Activated CD8-positive, alpha-beta memory T cell treated with anti-CD3 and anti-CD28 coated beads for 1 hour (primary cell): ENCODE results near the gene ZC3H12C.

Experiments
- DNase-seq, 2 donors: peaks; one replicate each; pipeline ENCODE4 v3.0.0-alpha.2; 2020; ENCODE audit warnings: low read depth in 1 of 2; ENCODE audit errors: extremely low read depth in 1 of 2

ZC3H12C gene

GRCh38 chr11:110147962-110148709 lies 54.9 kb downstream of the ZC3H12C start:
- no peak for DNase-seq

DNA sequence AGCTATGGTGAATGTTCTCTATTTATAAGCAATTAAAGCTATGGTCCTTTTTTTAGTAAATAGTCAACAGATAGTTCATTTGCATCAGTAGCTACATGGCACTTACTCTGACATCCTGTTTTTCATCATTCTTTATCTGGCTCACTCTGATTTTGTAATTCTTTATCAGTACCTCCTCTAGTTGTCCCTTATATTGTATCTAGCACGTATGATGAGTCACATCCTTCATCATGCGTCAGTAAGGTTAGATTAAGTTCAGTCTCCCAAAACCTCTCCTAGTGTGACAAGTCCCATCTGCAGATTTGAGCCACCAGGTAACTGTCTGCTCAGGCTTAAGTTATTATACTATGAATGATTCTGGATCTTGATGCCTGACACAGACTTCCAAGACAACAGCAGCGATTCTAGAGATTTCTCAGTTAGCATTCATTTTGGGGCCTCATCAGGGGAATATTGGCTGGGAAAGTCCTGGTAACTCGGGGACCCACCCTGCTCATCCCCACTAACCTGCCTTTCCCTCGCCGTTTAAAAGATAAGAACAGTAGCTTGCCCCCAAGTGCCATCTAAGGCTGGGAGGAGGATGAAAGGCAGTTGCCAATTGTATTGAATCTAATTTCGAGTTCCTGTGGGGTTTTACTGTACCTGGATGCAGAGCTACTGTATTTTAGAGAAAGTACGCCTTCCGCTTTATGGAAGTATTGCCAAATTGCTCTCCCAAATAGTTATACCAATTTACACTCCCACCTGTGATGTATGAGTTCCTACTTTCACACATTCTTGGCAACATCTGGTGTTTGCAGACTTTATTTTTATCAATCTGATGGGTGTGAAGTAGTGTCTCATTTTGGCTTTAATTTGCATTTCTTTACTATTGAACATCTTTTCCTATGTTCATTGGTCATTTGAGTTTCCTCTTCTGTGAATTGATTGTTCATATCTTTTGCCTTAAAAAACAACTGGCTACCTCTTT lies 55.9 kb downstream of the ZC3H12C start:
- no peak for DNase-seq

GRCh38 chr11:110152199-110152598 lies 59.0 kb downstream of the ZC3H12C start:
- no peak for DNase-seq

GRCh38 chr11:110153474-110153873 lies 60.3 kb downstream of the ZC3H12C start:
- no peak for DNase-seq

DNA sequence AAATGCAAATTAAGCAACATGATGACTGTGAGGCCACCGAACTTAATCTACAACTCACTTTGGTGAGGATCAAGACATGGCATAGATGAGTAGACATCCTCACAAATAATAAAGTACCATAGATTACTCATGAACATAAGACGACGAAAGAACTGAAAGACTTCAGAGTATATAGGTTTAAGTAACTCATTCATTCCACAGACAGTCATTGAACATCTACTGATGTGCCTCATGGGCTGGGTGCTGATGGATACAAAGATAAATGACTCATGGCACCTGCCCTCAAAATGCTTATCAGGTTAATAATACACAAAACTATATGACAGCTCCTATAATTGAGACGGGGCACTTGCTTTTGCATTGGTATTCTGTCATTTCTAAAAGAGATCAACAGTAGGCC lies 63.3 kb downstream of the ZC3H12C start:
- DNase-seq: no peak

DNA sequence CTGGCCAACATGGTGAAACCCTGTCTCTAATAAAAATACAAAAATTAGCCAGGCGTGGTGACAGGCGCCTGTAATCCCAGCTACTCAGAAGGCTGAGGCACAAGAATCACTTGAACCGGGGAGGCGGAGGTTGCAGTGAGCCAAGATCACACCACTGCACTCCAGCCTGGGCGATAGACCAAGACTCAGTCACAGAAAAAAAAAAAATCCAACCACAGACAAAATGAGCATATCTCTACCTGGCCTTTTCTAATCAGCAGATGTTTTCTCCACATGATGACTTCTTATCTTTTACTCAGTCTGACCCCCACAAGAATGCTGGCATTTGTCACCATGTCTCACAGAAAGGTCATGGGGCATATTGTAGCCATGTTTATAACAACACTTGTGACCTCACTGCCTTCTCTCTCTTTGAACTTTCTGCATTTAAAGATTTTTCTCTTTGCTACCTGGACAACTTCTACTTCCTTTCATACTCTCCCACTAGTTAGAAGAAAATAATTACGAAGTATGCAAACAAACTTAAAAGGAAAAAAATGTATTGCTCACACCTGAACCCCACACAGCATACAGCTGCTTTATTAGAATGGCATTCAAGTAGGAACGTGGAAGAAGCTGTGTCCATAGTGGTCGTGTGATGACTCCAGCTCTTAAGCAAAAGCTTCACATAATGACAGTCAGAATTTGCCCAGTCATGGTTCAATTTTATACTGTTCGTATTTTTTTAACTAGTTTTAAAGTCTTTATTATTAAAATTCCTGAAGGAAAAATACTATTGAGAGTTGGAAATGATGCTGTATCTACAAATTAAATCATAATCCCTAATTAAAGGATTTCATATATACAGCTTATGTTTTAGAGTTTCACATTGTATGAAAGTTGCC lies 65.4 kb downstream of the ZC3H12C start:
- DNase-seq: no peak

DNA sequence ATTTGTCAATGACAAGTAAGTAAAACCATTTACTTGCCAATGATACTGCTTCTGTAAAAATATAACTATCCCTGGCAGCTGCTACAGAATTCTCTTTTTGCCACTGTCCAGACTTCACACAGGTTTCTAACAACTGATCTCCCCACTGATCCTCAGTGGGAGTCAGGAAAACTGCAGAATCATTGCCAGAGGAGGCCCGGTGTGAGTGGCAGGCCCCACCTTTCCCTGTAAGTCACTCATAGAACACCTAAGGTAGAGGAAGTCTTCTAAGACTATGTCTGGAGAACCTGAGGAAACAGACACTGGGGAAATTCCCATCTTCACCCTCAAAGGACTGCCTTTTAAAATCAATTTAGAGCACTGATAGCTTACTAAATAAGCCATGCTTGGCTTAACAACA lies 66.3 kb downstream of the ZC3H12C start:
- no peak for DNase-seq

DNA sequence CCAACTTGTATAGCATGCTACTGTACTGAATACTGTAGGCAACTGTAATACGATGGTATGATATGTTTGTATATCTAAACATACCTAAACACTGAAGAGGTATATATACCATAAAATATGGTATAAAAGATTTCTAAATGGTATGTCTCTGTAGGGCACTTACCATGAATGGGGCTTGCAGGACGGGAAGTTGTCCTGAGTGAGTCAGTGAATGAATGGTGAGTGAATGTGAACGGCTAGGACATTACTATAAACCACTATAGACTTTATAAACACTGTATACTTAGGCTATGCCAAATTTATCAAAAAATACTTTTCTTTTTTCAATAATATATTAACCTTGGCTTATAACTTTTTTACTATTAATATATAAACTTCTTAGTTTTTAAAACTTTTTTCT lies 66.8 kb downstream of the ZC3H12C start:
- no peak for DNase-seq

DNA sequence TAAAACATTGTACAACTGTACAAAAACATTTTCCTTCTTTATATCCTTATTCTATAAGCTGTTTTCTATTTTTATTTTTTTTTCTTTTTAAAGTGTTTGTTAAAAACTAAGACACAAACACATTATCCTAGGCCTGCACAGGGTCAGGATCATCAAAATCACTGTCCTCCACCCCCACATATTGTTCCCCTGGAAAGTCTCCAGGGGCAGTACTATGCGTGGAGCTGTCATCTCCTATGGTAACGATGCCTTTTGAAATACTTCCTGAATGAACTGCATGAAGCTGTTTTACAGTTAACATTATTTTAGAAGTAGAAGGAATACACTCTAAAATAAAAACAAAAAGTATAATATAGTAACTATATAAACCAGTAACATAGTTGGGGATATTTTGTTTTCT lies 67.2 kb downstream of the ZC3H12C start:
- no peak for DNase-seq

- no peak for DNase-seq
These were observed 67.9 kb downstream of the ZC3H12C start for GRCh38 chr11:110161061-110161460.

DNA sequence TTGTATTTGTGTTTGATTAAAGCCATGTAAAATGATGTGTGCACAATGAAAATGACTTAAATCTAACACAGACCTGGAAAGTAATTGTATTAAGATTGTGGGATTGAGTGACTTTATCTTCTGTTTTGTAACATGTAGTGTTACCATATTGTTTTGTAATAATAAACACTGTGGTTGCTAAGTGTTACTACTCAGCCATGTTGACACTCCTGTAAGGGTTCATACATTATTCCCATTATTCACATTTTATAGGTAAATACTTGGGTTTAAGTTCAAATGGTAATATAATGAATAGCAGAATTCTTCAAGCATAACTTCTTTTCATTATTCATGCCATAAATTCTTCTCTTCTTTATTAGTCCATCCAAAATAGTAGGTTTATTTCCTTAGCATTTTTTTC lies 69.0 kb downstream of the ZC3H12C start:
- no peak for DNase-seq

DNA sequence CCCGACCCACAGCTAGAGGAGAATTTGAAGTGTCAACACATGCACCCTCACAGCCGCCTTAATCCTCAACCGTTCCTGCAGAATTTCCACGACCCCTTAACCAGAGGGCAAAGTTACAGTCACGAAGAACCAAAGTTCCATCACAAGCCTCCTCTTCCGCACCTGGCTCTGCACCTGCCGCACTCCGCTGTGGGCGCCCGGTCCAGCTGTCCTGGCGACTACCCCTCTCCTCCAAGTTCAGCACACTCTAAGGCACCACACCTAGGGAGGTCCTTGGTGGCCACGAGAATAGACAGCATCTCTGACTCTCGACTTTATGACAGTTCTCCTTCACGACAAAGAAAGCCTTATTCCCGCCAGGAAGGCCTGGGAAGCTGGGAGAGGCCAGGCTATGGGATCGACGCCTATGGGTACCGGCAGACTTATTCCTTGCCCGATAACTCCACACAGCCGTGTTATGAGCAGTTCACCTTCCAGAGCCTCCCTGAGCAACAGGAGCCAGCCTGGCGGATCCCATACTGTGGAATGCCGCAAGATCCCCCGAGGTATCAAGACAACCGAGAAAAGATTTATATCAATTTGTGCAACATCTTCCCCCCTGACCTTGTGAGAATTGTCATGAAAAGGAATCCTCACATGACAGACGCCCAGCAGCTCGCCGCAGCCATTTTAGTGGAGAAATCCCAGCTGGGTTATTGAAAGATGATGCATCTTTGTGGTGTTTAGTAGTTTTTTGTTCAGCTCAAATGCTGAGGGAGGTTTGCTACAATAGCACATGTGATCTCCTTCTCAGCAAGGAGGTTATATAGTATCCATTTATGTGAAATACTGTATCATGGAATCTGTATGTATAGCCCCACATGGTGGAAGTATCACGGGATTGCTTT lies 72.1 kb downstream of the ZC3H12C start:
- no peak for DNase-seq

GRCh38 chr11:110168033-110168803 lies 75.0 kb downstream of the ZC3H12C start:
- no peak for DNase-seq

- DNase-seq: no peak
These were observed 76.5 kb downstream of the ZC3H12C start for GRCh38 chr11:110169738-110170137.

DNA sequence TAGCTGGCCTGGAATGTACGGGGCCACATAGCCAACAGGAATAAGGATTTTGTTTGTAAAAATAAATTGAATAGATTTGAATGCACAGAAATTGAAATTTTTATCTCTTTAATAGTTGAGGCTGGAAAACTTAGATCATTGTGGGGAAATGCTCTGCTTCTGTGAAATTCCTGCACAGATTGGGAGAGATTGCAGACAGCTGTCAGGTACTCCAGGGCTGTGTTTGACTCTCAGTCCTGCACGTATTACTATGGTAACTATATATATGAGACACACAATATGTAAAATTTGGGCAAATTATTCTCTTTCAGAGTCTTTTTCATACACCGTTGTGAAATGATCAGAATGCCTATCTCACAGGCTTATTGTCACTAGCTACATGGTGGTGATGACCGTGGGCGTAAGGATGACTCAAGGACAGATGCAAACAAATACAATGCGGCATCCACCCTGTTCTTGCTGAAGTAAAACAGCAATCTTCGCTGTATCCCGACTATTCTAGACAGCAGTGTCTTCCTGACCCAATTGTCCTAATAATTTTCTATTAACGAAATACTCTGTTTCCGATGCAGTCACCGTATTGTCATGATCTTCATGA lies 79.4 kb downstream of the ZC3H12C start:
- no peak for DNase-seq

DNA sequence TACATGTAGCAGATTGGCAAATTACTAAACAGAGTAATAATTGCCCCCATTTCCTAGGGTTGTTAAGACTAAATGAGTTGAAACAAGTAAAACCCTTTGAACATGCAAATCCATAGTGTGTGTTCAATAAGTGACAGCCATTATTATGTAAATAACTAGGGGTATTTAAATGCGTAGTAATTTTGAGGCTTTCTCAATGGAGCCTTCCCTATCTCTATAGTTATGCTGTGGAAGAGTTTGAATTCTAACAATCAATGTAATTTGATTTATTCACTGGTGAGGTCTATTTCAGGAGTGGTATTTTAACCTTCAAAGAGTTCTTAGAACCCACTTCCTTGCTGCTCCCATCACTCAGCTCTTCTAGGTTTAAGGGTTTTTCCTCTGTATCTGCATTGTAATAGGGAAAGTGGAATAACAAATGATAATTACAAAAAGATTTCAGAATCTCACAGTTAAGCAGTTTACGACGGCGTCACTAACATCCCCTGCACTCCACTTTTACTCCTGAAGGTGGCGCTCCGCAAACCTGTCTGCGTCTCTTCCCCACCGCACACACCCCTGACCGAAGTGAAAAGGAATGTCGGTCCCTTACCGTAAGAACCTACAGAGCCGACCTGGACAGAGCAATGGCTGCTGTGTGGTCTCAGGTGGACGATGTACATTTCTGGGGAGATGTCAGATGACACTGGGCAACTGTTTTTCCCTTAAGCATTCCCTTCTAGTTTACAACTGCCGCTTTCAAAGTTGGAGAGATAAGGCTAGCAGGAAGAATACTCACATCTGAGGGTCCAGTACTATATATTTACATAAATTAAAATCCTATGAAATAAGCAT lies 80.8 kb downstream of the ZC3H12C start:
- peak; percentile 6 to 41 for DNase-seq

- no peak for DNase-seq
These were observed 81.6 kb downstream of the ZC3H12C start for GRCh38 chr11:110174645-110175310.
